A673 (cell line): ENCODE data around the gene LUZP2. TPM values are rescaled to one million over a fixed set of nuclear protein-coding genes. Genes with fewer than 3 reads are reported as not detected.

Experiments
- BruUV-seq: library from RNA; stranded (reverse); fragments of 400-500 nt; replicated peaks from 2 replicates; lab custom pipeline; 2021; lab: Mats Ljungman, UMichigan
- CTCF ChIA-PET: fragments of 300-600 bp; sonication (Branson Sonifier 250); formaldehyde crosslinking; loops from one replicate; lab custom pipeline; 2022; ENCODE audit warnings: antibody characterized with exemption; lab: Charles Lee
- POLR2A ChIA-PET: fragments of 300-600 bp; sonication (Branson Sonifier 250); formaldehyde crosslinking; loops from one replicate; lab custom pipeline; 2022; ENCODE audit warnings: antibody characterized with exemption; ENCODE audit not compliant: low non-redundant PET; lab: Charles Lee
- DNase-seq: peaks from one replicate; pipeline ENCODE4 v3.0.0-alpha.2; 2015; ENCODE audit warnings: low spot score
- H3K27ac ChIP-seq: fragments of 200-600 bp; sonication (generic); 2 replicates; pipeline ENCODE4 v1.5.1; 2016; ENCODE audit warnings: mixed run types, low read depth, mild to moderate bottlenecking, mixed read lengths, antibody characterized with exemption, low read length; ENCODE audit not compliant: poor library complexity, severe bottlenecking
- H3K27me3 ChIP-seq: fragments of 200-600 bp; sonication (generic); replicated peaks from 2 replicates; pipeline ENCODE4 v1.6.1; 2017; ENCODE audit warnings: mixed run types, low read depth, mild to moderate bottlenecking, mixed read lengths, antibody characterized with exemption, low read length; ENCODE audit not compliant: insufficient read depth, poor library complexity
- H3K36me3 ChIP-seq: fragments of 200-600 bp; sonication (generic); 2 replicates; pipeline ENCODE4 v1.6.1; 2016; ENCODE audit warnings: mixed run types, mild to moderate bottlenecking, mixed read lengths, antibody characterized with exemption, low read length; ENCODE audit not compliant: insufficient read depth, poor library complexity, severe bottlenecking
- H3K4me1 ChIP-seq: fragments of 200-600 bp; sonication (generic); 2 replicates; pipeline ENCODE4 v1.6.1; 2017; ENCODE audit warnings: mixed run types, mild to moderate bottlenecking, mixed read lengths, antibody characterized with exemption, low read length; ENCODE audit not compliant: insufficient read depth, poor library complexity, severe bottlenecking
- H3K4me3 ChIP-seq: fragments of 200-600 bp; sonication (generic); 2 replicates; pipeline ENCODE4 v1.5.1; 2016; ENCODE audit warnings: low read depth, mixed run types, mild to moderate bottlenecking, mixed read lengths, low read length; ENCODE audit not compliant: poor library complexity, severe bottlenecking
- H3K9me3 ChIP-seq: fragments of 200-600 bp; sonication (generic); 2 replicates; pipeline ENCODE4 v1.6.1; 2016; ENCODE audit warnings: mixed run types, low read depth, mild to moderate bottlenecking, mixed read lengths, antibody characterized with exemption, low read length; ENCODE audit not compliant: poor library complexity, severe bottlenecking
- EZH2 ChIP-seq: fragments of 200-600 bp; sonication (generic); IDR thresholded peaks from 2 replicates; pipeline ENCODE4 v1.6.1; 2017; ENCODE audit warnings: borderline replicate concordance, low read depth, mild to moderate bottlenecking, mixed read lengths, antibody characterized with exemption, low read length; ENCODE audit not compliant: poor library complexity, severe bottlenecking
- intact Hi-C: fragments of 100-400 bp; cut with micrococcal nuclease; formaldehyde crosslinking; loops from one replicate; pipeline ENCODE4 v1.10.0; 2022; ENCODE audit not compliant: unreplicated experiment
- total RNA-seq: library from RNA; stranded (reverse); gene quantifications from 2 replicates; pipeline ENCODE4 v1.2.3, GENCODE V29; 2021
- TF ChIP-seq, protein P1 (sequence below): fragments of 300-800, 200-600 bp; sonication (generic); conservative IDR thresholded peaks from 2 replicates; pipeline ENCODE4 v1.5.1; 2017; ENCODE audit warnings: low read depth, mild to moderate bottlenecking, antibody characterized with exemption, low read length, moderate library complexity, mixed read lengths

LUZP2 gene
- total RNA-seq, 1 experiment from 2014 or later: 0.15 TPM

DNA sequence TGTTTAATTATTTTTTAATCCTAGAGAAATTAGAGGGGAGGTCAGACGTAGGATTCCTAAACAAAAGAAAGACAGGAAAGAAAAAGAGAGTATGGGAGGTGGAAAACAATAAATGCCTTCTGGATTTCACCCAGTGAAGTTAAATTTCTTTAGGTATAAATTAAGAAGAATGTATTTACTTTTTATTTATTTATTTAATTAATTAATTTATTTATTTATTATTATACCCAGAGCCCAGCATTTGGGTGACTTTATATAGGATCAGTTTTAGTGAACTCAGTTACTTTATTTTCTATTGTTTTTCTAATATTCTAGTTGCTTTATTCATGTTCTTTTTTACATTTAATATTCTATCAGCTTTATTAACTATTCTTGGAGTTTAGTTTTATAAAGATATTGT, 551.8 kb downstream of the LUZP2 start:
- no TSS peak for BruUV-seq

DNA sequence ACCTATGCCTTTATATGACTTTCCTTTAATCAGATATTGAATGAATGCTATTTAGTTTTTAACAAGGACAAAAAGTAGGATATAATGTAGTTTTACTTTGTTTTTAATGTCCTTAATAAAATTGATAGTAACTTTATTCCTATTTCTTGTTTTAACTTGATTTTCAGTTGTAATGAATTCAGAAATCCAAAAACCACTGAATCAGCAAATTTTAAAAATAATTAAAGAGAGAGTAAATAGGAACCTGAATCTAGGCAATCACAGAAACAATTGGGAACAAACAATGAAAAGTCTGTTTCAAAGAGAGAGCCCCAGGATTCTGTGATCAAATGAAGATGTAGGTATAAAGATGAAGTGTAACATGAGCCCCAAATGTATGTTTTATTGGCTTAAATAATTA, 556.0 kb downstream of the LUZP2 start:
- Histone ChIP-seq H3K36me3 (no peaks in the 10 kb centered on the region), H3K4me1 (no peaks in the 10 kb centered on the region), H3K27me3 (no peaks in the 10 kb centered on the region), H3K4me3 (no peak overlapping the region), H3K9me3 (no peaks in the 10 kb centered on the region), H3K27ac (no peak overlapping the region)
- POLR2A ChIA-PET: no interaction called here
- TF ChIP-seq, protein P1, sequence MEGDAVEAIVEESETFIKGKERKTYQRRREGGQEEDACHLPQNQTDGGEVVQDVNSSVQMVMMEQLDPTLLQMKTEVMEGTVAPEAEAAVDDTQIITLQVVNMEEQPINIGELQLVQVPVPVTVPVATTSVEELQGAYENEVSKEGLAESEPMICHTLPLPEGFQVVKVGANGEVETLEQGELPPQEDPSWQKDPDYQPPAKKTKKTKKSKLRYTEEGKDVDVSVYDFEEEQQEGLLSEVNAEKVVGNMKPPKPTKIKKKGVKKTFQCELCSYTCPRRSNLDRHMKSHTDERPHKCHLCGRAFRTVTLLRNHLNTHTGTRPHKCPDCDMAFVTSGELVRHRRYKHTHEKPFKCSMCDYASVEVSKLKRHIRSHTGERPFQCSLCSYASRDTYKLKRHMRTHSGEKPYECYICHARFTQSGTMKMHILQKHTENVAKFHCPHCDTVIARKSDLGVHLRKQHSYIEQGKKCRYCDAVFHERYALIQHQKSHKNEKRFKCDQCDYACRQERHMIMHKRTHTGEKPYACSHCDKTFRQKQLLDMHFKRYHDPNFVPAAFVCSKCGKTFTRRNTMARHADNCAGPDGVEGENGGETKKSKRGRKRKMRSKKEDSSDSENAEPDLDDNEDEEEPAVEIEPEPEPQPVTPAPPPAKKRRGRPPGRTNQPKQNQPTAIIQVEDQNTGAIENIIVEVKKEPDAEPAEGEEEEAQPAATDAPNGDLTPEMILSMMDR: no peak
- no peak for TF ChIP-seq EZH2
- intact Hi-C loops: no loop called here
- no peak for DNase-seq
- BruUV-seq: no TSS peak
- CTCF ChIA-PET: no interaction called here

More for the DNA sequence above, 551.8 kb downstream of the LUZP2 start:
- intact Hi-C loops: no loop called here
- TF ChIP-seq, protein P1: no peak
- TF ChIP-seq EZH2: no peak
- Histone ChIP-seq H3K36me3 (no peaks in the 10 kb centered on the region), H3K27ac (no peak overlapping the region), H3K27me3 (no peaks in the 10 kb centered on the region), H3K4me3 (no peak overlapping the region), H3K9me3 (no peaks in the 10 kb centered on the region), H3K4me1 (no peaks in the 10 kb centered on the region)
- no peak for DNase-seq
- POLR2A ChIA-PET: no interaction called here
- CTCF ChIA-PET: no interaction called here

DNA sequence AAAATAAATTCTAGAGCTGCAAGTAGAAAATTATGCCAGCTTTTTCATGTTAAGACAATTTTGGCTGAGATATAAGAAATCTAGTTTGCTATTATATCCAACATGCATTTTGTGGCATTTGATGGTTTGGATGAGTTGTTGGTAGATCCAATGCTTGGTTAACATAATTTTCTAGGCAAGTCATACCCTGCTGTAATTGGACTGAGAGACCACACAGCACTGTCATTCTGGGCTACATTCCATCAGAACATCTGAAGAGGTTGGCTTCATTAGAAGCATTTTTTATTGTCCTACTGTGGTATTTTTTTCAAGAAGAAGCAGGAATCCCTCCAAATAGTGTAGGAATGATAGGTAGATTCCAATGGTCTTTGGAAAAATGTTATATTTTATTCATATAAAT, 561.0 kb downstream of the LUZP2 start:
- Histone ChIP-seq H3K27me3 (no peaks in the 10 kb centered on the region), H3K4me3 (no peak overlapping the region), H3K27ac (no peak overlapping the region), H3K4me1 (no peaks in the 10 kb centered on the region), H3K9me3 (no peaks in the 10 kb centered on the region), H3K36me3 (no peaks in the 10 kb centered on the region)
- POLR2A ChIA-PET: no interaction called here
- TF ChIP-seq EZH2: no peak
- TF ChIP-seq, protein P1: no peak
- CTCF ChIA-PET: no interaction called here
- intact Hi-C loops: no loop called here
- BruUV-seq: no TSS peak
- no peak for DNase-seq
